H9 (cell line): ENCODE measurements around the gene LST1. TPM values are rescaled to one million over a fixed set of nuclear protein-coding genes. Genes with fewer than 3 reads are reported as not detected.

Source experiments
- DNase-seq: peaks from one replicate; pipeline ENCODE4 v3.0.0-alpha.2; 2017
- H2AFZ ChIP-seq: one replicate; pipeline ENCODE4 v1.6.1; 2013; ENCODE audit warnings: mild to moderate bottlenecking, low read length, control low read depth, moderate library complexity
- H2AK5ac ChIP-seq: 2 replicates; pipeline ENCODE4 v1.6.1; 2013; ENCODE audit warnings: low read length, control low read depth, mixed read lengths; ENCODE audit not compliant: insufficient read length
- H2BK120ac ChIP-seq: one replicate; pipeline ENCODE4 v1.6.1; 2013; ENCODE audit warnings: low read depth, mild to moderate bottlenecking, low read length, control low read depth, inconsistent platforms; ENCODE audit not compliant: poor library complexity, severe bottlenecking
- H2BK12ac ChIP-seq: 2 replicates; pipeline ENCODE4 v1.6.1; 2013; ENCODE audit warnings: low read length, control low read depth, mixed read lengths, low read depth; ENCODE audit not compliant: insufficient read length
- H2BK15ac ChIP-seq: 2 replicates; pipeline ENCODE4 v1.6.1; 2013; ENCODE audit warnings: low read depth, low read length, control low read depth
- H2BK20ac ChIP-seq: one replicate; pipeline ENCODE4 v1.6.1; 2013; ENCODE audit warnings: low read depth, mild to moderate bottlenecking, low read length, control low read depth, inconsistent platforms; ENCODE audit not compliant: poor library complexity, severe bottlenecking
- H2BK5ac ChIP-seq: 2 replicates; pipeline ENCODE4 v1.6.1; 2013; ENCODE audit warnings: low read length, control low read depth, mixed read lengths; ENCODE audit not compliant: insufficient read length
- H3K14ac ChIP-seq: 2 replicates; pipeline ENCODE4 v1.6.1; 2013; ENCODE audit warnings: low read length, control low read depth; ENCODE audit not compliant: insufficient read depth
- H3K18ac ChIP-seq: 2 replicates; pipeline ENCODE4 v1.6.1; 2013; ENCODE audit warnings: low read depth, mild to moderate bottlenecking, mixed read lengths, low read length, control low read depth; ENCODE audit not compliant: insufficient read length
- H3K23ac ChIP-seq: 2 replicates; pipeline ENCODE4 v1.6.1; 2013; ENCODE audit warnings: low read length, control low read depth, mixed read lengths, low read depth; ENCODE audit not compliant: insufficient read length
- H3K23me2 ChIP-seq: 2 replicates; pipeline ENCODE4 v1.6.1; 2013; ENCODE audit warnings: low read depth, mild to moderate bottlenecking, mixed read lengths, low read length, control low read depth; ENCODE audit not compliant: insufficient read length, poor library complexity, severe bottlenecking
- H3K27ac ChIP-seq: 2 replicates; pipeline ENCODE4 v1.5.1; 2013; ENCODE audit warnings: low read length, control low read depth, mixed read lengths, low read depth; ENCODE audit not compliant: insufficient read length
- H3K27me3 ChIP-seq: 2 replicates; pipeline ENCODE4 v1.6.1; 2013; ENCODE audit warnings: low read length, control low read depth, inconsistent platforms; ENCODE audit not compliant: insufficient read depth
- H3K4ac ChIP-seq: 2 replicates; pipeline ENCODE4 v1.6.1; 2013; ENCODE audit warnings: low read depth, mild to moderate bottlenecking, control low read depth, inconsistent platforms, low read length, moderate library complexity
- H3K4me1 ChIP-seq: 2 replicates; pipeline ENCODE4 v1.6.1; 2013; ENCODE audit warnings: low read length, control low read depth, inconsistent platforms; ENCODE audit not compliant: insufficient read depth
- H3K4me2 ChIP-seq: 2 replicates; pipeline ENCODE4 v1.6.1; 2013; ENCODE audit warnings: low read length, control low read depth, mixed read lengths; ENCODE audit not compliant: insufficient read length, insufficient read depth
- H3K56ac ChIP-seq: 2 replicates; pipeline ENCODE4 v1.6.1; 2013; ENCODE audit warnings: low read depth, mild to moderate bottlenecking, mixed read lengths, low read length, control low read depth; ENCODE audit not compliant: insufficient read length
- H3K79me1 ChIP-seq: 2 replicates; pipeline ENCODE4 v1.6.1; 2013; ENCODE audit warnings: low read depth, mild to moderate bottlenecking, moderate library complexity, low read length, control low read depth, inconsistent platforms; ENCODE audit not compliant: insufficient read depth, poor library complexity, severe bottlenecking
- H3K79me2 ChIP-seq: 2 replicates; pipeline ENCODE4 v1.6.1; 2013; ENCODE audit warnings: low read length, control low read depth, inconsistent platforms; ENCODE audit not compliant: insufficient read depth
- H3K9ac ChIP-seq: 2 replicates; pipeline ENCODE4 v1.6.1; 2013; ENCODE audit warnings: low read length, control low read depth, mixed read lengths; ENCODE audit not compliant: insufficient read length; ENCODE audit errors: extremely low read depth
- H3K9me3 ChIP-seq: one replicate; pipeline ENCODE4 v1.6.1; 2013; ENCODE audit warnings: low read depth, low read length, inconsistent platforms; ENCODE audit not compliant: control insufficient read depth
- H3T11ph ChIP-seq: one replicate; pipeline ENCODE4 v1.6.1; 2013; ENCODE audit warnings: mild to moderate bottlenecking, low read length, control low read depth, inconsistent platforms
- H4K20me1 ChIP-seq: one replicate; pipeline ENCODE4 v1.6.1; 2013; ENCODE audit not compliant: control insufficient read depth, insufficient read length, insufficient read depth
- H4K5ac ChIP-seq: 2 replicates; pipeline ENCODE4 v1.6.1; 2013; ENCODE audit warnings: low read depth, mild to moderate bottlenecking, mixed read lengths, low read length, control low read depth; ENCODE audit not compliant: insufficient read length
- H4K8ac ChIP-seq: replicated peaks from 2 replicates; pipeline ENCODE4 v1.6.1; 2013; ENCODE audit warnings: low read length, control low read depth, mixed read lengths, low read depth; ENCODE audit not compliant: insufficient read length
- H4K91ac ChIP-seq: 2 replicates; pipeline ENCODE4 v1.6.1; 2013; ENCODE audit warnings: low read depth, mild to moderate bottlenecking, moderate library complexity, mixed read lengths, low read length, control low read depth; ENCODE audit not compliant: insufficient read length
- H3K27ac Mint-ChIP-seq, 3 experiments: 2 replicates in 2 of 3; 3 replicates in 1 of 3; pipeline ENCODE4 v1.8.0; 2020 to 2021; ENCODE audit warnings: mixed read lengths in 3 of 3, mild to moderate bottlenecking in 1 of 3, moderate library complexity in 1 of 3
- H3K27me3 Mint-ChIP-seq: 2 replicates; pipeline ENCODE4 v1.8.0; 2021; ENCODE audit warnings: low read depth, mild to moderate bottlenecking, moderate library complexity, mixed read lengths
- H3K36me3 Mint-ChIP-seq, 3 experiments: 2 replicates in 2 of 3; 3 replicates in 1 of 3; pipeline ENCODE4 v1.8.0; 2020 to 2021; ENCODE audit warnings: low read depth in 3 of 3, mixed read lengths in 3 of 3; ENCODE audit not compliant: insufficient read depth in 1 of 3
- H3K4me1 Mint-ChIP-seq, 2 experiments: 2 replicates each; pipeline ENCODE4 v1.8.0; 2020; ENCODE audit warnings: mixed read lengths in 2 of 2
- H3K4me3 Mint-ChIP-seq, 2 experiments: 2 replicates in 1 of 2; 3 replicates in 1 of 2; pipeline ENCODE4 v1.8.0; 2020 to 2021; ENCODE audit warnings: mild to moderate bottlenecking in 2 of 2, mixed read lengths in 2 of 2, moderate library complexity in 1 of 2
- H3K9me3 Mint-ChIP-seq, 2 experiments: 2 replicates in 1 of 2; 3 replicates in 1 of 2; pipeline ENCODE4 v1.8.0; 2020; ENCODE audit warnings: mild to moderate bottlenecking in 2 of 2, mixed read lengths in 2 of 2, moderate library complexity in 1 of 2
- WGBS: extraction: QIAGEN DNeasy Blood & Tissue Kit; methylation state at CpG from one replicate; pipeline ENCODE4 v1.1.7; 2013; ENCODE audit warnings: missing lambda C conversion rate, low lambda C conversion rate, mixed read lengths; ENCODE audit not compliant: insufficient read length; ENCODE audit errors: extremely low coverage; 5-methylcytosine and 5-hydroxymethylcytosine counted together
- total RNA-seq: library from RNA; stranded (reverse); gene quantifications from 2 replicates; pipeline ENCODE4 v1.2.1, GENCODE V29; 2021
- TF ChIP-seq, protein P1 (sequence below): fragments of 200-600 bp; sonication (generic); conservative IDR thresholded peaks from 3 replicates; pipeline ENCODE4 v1.8.0; 2021; ENCODE audit warnings: antibody characterized with exemption, mild to moderate bottlenecking

The LST1 gene
- total RNA-seq, 1 experiment from 2014 or later = not detected

DNA sequence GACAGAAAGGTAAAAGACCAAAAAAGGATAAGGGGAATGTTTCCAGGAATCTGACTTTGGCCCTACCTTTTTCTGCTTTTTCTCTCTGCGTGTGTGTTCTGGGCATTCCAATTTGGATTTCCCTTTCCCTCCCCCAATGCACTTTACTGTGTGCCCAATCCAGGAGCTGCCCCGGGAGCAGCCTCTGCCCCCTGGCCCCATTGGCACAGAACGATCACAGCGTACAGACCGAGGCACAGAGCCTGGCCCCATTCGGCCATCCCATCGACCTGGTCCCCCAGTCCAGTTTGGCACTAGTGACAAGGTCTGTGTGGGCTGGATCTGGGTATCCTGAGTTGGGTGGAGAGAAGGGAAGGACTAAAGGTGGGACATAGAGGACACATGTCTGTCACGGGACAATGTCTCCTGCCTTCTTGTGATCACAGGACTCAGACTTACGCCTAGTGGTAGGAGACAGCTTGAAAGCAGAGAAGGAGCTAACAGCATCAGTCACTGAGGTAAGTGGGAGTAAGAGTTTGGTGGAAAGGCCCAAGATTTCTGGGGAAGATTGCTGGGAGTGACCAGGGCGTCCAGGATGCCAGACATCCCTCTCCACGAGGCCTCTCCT is 49.0 kb downstream of the LST1 start:
- WGBS = no CpG with 5 or more reads among the region's 11 CpGs
- H2BK20ac ChIP-seq = no peak overlapping the region
- H4K91ac ChIP-seq = no peak overlapping the region
- peaks cover 2% of the 10 kb centered on the region for H4K20me1 ChIP-seq
- H3K9me3 ChIP-seq = no peaks in the 10 kb centered on the region
- Mint-ChIP-seq H3K27ac (peak overlapping the region in 1 of 3 experiments; percentile 50; a peak in 3 of 7 replicates), H3K4me1 (0 out of 4 replicates have a peak, but pooled peaks cover 0 to 3% of the 10 kb centered on the region in 2 experiments), H3K9me3 (no peaks in the 10 kb centered on the region), H3K27me3 (no peaks in the 10 kb centered on the region), H3K36me3 (peaks cover 61 to 94% (median 88%) of the 10 kb centered on the region in 3 experiments), H3K4me3 (no peak overlapping the region)
- H3K79me2 ChIP-seq = no peaks in the 10 kb centered on the region
- no peaks in the 10 kb centered on the region for H3K79me1 ChIP-seq
- no peak overlapping the region for H2BK5ac ChIP-seq
- no peak overlapping the region for H2BK120ac ChIP-seq
- no peak overlapping the region for H2AK5ac ChIP-seq
- TF ChIP-seq, protein P1, sequence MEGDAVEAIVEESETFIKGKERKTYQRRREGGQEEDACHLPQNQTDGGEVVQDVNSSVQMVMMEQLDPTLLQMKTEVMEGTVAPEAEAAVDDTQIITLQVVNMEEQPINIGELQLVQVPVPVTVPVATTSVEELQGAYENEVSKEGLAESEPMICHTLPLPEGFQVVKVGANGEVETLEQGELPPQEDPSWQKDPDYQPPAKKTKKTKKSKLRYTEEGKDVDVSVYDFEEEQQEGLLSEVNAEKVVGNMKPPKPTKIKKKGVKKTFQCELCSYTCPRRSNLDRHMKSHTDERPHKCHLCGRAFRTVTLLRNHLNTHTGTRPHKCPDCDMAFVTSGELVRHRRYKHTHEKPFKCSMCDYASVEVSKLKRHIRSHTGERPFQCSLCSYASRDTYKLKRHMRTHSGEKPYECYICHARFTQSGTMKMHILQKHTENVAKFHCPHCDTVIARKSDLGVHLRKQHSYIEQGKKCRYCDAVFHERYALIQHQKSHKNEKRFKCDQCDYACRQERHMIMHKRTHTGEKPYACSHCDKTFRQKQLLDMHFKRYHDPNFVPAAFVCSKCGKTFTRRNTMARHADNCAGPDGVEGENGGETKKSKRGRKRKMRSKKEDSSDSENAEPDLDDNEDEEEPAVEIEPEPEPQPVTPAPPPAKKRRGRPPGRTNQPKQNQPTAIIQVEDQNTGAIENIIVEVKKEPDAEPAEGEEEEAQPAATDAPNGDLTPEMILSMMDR = no peak
- no peak for DNase-seq
- H3K4me1 ChIP-seq = no peaks in the 10 kb centered on the region
- H4K8ac ChIP-seq = no peak overlapping the region
- H3K4me2 ChIP-seq = no peak overlapping the region
- H3K27me3 ChIP-seq = no peaks in the 10 kb centered on the region
- no peak overlapping the region for H3K9ac ChIP-seq
- H3T11ph ChIP-seq = no peak overlapping the region
- no peak overlapping the region for H3K4ac ChIP-seq
- H2BK12ac ChIP-seq = no peak overlapping the region
- no peak overlapping the region for H3K23ac ChIP-seq
- no peak overlapping the region for H2AFZ ChIP-seq
- H4K5ac ChIP-seq = no peak overlapping the region
- no peak overlapping the region for H3K18ac ChIP-seq
- no peaks in the 10 kb centered on the region for H3K23me2 ChIP-seq
- no peak overlapping the region for H3K27ac ChIP-seq
- H2BK15ac ChIP-seq = no peak overlapping the region
- no peak overlapping the region for H3K56ac ChIP-seq
- H3K14ac ChIP-seq = no peak overlapping the region
